ENCODE results near the gene TUSC7.

DNA sequence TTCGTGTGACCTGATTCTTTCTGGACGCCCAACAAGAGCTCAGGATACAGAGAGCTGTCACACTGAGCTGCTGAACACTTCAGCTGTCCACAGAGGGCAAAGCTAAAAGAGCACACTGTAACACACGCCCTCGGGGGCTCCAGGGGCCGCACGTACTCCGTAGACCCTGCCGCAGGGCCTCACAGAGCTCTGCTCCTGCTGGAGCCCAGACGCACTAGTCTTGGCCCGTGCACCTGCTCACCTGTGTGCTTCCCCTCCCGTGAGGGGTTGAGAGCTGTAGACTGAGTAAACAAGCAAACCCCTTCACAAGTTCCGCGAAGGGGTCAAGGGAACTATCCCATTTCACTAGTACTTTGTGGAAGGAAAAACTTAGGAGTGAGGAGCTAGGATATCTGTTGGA lies 30.7 kb upstream of the TUSC7 start:
- TF ChIP-seq YY1 (IDR thresholded peaks at IDR 0.05; ENCODE audit: insufficient read depth, insufficient read length) (no peak), ZNF274 (IDR thresholded peaks at IDR 0.05; ENCODE audit: low read depth, low read length) (no peak)
